CD4-positive, alpha-beta T cell treated with Interferon alpha-2 for 1 hour (primary cell): Measurements from ENCODE around the gene GCH1.

Experiments
- DNase-seq, 2 donors: peaks; one replicate each; pipeline ENCODE4 v3.0.0-alpha.2; 2020 to 2022

The GCH1 gene

GRCh38 chr14:54794159-54794558, 108.5 kb downstream of the GCH1 start:
- DNase-seq, result no peak

GRCh38 chr14:54792288-54792687, 110.3 kb downstream of the GCH1 start:
- no peak for DNase-seq
